ENCODE data around the gene NPAS1. TPM values are rescaled to one million over a fixed set of nuclear protein-coding genes. Genes with fewer than 3 reads are reported as not detected.
A peak's percentile ranks its signal among the peaks of the same experiment; 100 is the strongest.

Gene NPAS1
- total and polyA plus RNA-seq, 2 of the 13 experiments (the other 11 are each of a cell fraction or from before 2014, with no cell fraction given): 0.35 to 2.9 TPM

DNA sequence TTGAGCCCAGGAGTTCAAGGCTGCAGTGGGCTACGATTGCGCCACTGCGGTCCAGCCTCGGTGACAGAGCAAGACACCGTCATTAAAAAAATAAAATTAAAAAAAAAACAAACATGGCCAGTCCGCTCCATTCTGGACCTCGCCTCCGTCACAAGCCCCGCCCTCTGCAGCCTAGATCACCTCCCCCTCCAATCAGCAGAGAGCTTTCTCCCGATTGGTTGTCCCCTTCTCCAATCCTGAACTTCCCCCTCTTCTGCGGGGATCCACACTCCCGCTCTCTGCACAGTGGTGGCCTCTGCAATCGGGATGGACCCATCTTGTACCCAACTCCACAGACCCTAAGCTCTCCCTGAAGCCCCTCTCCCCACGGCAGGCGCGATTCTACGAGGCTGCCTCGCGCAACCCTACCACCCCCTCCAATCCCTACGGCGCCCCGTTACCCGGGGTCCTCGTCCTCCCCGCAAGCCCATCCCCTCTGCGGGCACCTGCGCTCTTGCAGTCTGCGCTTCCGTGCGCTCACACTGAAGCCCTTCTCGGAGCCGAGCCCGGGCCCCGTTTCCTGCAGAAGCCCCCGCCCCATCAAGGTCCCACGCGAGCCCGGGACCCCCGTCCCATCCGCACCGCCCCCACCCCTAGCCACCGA is 28.2 kb downstream of the NPAS1 start (continued):
- TF ChIP-seq XBP1 (CRISPR knock-in tag; IDR thresholded peaks at IDR 0.05) (no peak), RFXAP (CRISPR knock-in tag; IDR thresholded peaks at IDR 0.05; ENCODE audit: borderline replicate concordance) (no peak), PITX1 (CRISPR knock-in tag; IDR thresholded peaks at IDR 0.05) (no peak), ZNF678 (CRISPR knock-in tag; IDR thresholded peaks at IDR 0.05) (no peak), ZFY (CRISPR knock-in tag; IDR thresholded peaks at IDR 0.05) (0 out of 2 replicates have a peak, but pooled peaks have one; percentile 8), ZNF33A (CRISPR knock-in tag; IDR thresholded peaks at IDR 0.05; ENCODE audit: borderline replicate concordance) (no peak), NFIC (IDR thresholded peaks at IDR 0.05; ENCODE audit: low read length) (no peak), YY1 (IDR thresholded peaks at IDR 0.05; ENCODE audit: insufficient read depth, insufficient replicate concordance, low read depth, low read length) (peak; percentile 51), RBM39 (IDR thresholded peaks at IDR 0.05; ENCODE audit: low read depth, low read length, poor library complexity, severe bottlenecking) (no peak), MATR3 (CRISPR knock-in tag; IDR thresholded peaks at IDR 0.05) (no peak), IRF2 (CRISPR knock-in tag; IDR thresholded peaks at IDR 0.05) (no peak), ZNF160 (CRISPR knock-in tag; IDR thresholded peaks at IDR 0.05) (no peak), YEATS4 (CRISPR knock-in tag; IDR thresholded peaks at IDR 0.05; ENCODE audit: borderline replicate concordance) (0 out of 2 replicates have a peak, but pooled peaks have one; percentile 44), ZNF230 (CRISPR knock-in tag; IDR thresholded peaks at IDR 0.05) (no peak), ZSCAN20 (CRISPR knock-in tag; IDR thresholded peaks at IDR 0.05; ENCODE audit: borderline replicate concordance) (no peak), ZNF34 (CRISPR knock-in tag; IDR thresholded peaks at IDR 0.05; ENCODE audit: borderline replicate concordance) (no peak), SKI (IDR thresholded peaks at IDR 0.05; ENCODE audit: partially characterized antibody) (no peak), DMAP1 (CRISPR knock-in tag; IDR thresholded peaks at IDR 0.05) (no peak; the same call in 1 of the 2 replicates), ZNF101 (CRISPR knock-in tag; IDR thresholded peaks at IDR 0.05; ENCODE audit: borderline replicate concordance, low read depth) (no peak), GTF3A (CRISPR knock-in tag; conservative IDR thresholded peaks at IDR 0.05) (no peak), RFXANK (CRISPR knock-in tag; IDR thresholded peaks at IDR 0.05) (no peak), HNRNPUL1 (IDR thresholded peaks at IDR 0.05; ENCODE audit: low read depth, low read length) (no peak), ZNF567 (CRISPR knock-in tag; IDR thresholded peaks at IDR 0.05; ENCODE audit: borderline replicate concordance) (no peak), NFYC (CRISPR knock-in tag; IDR thresholded peaks at IDR 0.05) (peak; percentile 87), ZNF780A (CRISPR knock-in tag; IDR thresholded peaks at IDR 0.05) (no peak), GZF1 (CRISPR knock-in tag; IDR thresholded peaks at IDR 0.05) (no peak), PHB2 (IDR thresholded peaks at IDR 0.05; ENCODE audit: partially characterized antibody) (no peak), ZNF569 (CRISPR knock-in tag; IDR thresholded peaks at IDR 0.05; ENCODE audit: borderline replicate concordance) (no peak), TARDBP (CRISPR knock-in tag; IDR thresholded peaks at IDR 0.05) (peak; percentile 50; the same call in 1 of the 2 replicates), TBX2 (CRISPR knock-in tag; IDR thresholded peaks at IDR 0.05; ENCODE audit: borderline replicate concordance) (peak; percentile 4; the same call in 1 of the 2 replicates)
- TF ChIP-seq, protein P1, sequence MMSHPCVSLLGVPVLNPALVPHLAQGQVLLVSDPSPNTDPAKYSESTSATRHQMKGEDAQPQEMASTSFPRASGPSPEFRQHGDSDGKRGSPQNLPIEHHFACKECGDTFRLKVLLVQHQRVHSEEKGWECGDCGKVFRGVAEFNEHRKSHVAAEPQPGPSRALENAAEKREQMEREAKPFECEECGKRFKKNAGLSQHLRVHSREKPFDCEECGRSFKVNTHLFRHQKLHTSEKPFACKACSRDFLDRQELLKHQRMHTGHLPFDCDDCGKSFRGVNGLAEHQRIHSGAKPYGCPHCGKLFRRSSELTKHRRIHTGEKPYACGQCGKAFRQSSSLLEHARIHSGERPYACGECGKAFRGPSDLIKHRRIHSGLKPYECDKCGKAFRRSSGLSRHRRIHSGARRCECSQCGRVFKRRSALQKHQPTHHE (CRISPR knock-in tag; IDR thresholded peaks at IDR 0.05; ENCODE audit: borderline replicate concordance): no peak
- TF ChIP-seq, protein P2, sequence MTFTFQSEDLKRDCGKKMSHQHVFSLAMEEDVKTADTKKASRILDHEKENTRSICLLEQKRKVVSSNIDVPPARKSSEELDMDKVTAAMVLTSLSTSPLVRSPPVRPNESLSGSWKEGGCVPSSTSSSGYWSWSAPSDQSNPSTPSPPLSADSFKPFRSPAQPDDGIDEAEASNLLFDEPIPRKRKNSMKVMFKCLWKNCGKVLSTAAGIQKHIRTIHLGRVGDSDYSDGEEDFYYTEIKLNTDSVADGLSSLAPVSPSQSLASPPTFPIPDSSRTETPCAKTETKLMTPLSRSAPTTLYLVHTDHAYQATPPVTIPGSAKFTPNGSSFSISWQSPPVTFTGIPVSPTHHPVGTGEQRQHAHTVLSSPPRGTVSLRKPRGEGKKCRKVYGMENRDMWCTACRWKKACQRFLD (CRISPR knock-in tag; IDR thresholded peaks at IDR 0.05; ENCODE audit: borderline replicate concordance): no peak
